Measurements from ENCODE around the gene NT5DC2.

Gene NT5DC2

GRCh38 chr3:52503788-52504424, 29.8 kb downstream of the NT5DC2 start:
- H3K27me3 ChIP-seq (replicated peaks) = no peaks in the 10 kb centered on the region
- DNase-seq = no peak
- no peak for TF ChIP-seq CTCF (IDR thresholded peaks at IDR 0.05; ENCODE audit: low read depth, low read length, missing control alignments)
- in situ Hi-C loops (cut with HindIII; ENCODE audit: low pct_ligation_motif_present, low sequenced_read_pairs) = no loop called here
- H3K27ac ChIP-seq = no peak overlapping the region
- no peak overlapping the region for H3K4me3 ChIP-seq (ENCODE audit: low read depth, low read length)
- H3K36me3 ChIP-seq (replicated peaks) = no peaks in the 10 kb centered on the region

- H3K36me3 ChIP-seq (replicated peaks) = no peaks in the 10 kb centered on the region
- H3K4me3 ChIP-seq (ENCODE audit: low read depth, low read length) = no peak overlapping the region
- TF ChIP-seq CTCF (IDR thresholded peaks at IDR 0.05; ENCODE audit: low read depth, low read length, missing control alignments) = no peak
- no peaks in the 10 kb centered on the region for H3K27me3 ChIP-seq (replicated peaks)
- in situ Hi-C loops (cut with HindIII; ENCODE audit: low pct_ligation_motif_present, low sequenced_read_pairs) = no loop called here
- no peak overlapping the region for H3K27ac ChIP-seq
- DNase-seq = no peak
Observed at GRCh38 chr3:52502808-52503350, 30.8 kb downstream of the NT5DC2 start.

- no peak for TF ChIP-seq CTCF (IDR thresholded peaks at IDR 0.05; ENCODE audit: low read depth, low read length, missing control alignments)
- no peaks in the 10 kb centered on the region for H3K27me3 ChIP-seq (replicated peaks)
- H3K36me3 ChIP-seq (replicated peaks) = no peaks in the 10 kb centered on the region
- no peak overlapping the region for H3K27ac ChIP-seq
- no peak for DNase-seq
- in situ Hi-C loops (cut with HindIII; ENCODE audit: low pct_ligation_motif_present, low sequenced_read_pairs) = no loop called here
- H3K4me3 ChIP-seq (ENCODE audit: low read depth, low read length) = no peak overlapping the region
Observed at GRCh38 chr3:52502001-52502400, 31.7 kb downstream of the NT5DC2 start.

GRCh38 chr3:52501046-52501445, 32.6 kb downstream of the NT5DC2 start:
- no peak for DNase-seq
- TF ChIP-seq CTCF (IDR thresholded peaks at IDR 0.05; ENCODE audit: low read depth, low read length, missing control alignments) = no peak
- no peaks in the 10 kb centered on the region for H3K36me3 ChIP-seq (replicated peaks)

DNA sequence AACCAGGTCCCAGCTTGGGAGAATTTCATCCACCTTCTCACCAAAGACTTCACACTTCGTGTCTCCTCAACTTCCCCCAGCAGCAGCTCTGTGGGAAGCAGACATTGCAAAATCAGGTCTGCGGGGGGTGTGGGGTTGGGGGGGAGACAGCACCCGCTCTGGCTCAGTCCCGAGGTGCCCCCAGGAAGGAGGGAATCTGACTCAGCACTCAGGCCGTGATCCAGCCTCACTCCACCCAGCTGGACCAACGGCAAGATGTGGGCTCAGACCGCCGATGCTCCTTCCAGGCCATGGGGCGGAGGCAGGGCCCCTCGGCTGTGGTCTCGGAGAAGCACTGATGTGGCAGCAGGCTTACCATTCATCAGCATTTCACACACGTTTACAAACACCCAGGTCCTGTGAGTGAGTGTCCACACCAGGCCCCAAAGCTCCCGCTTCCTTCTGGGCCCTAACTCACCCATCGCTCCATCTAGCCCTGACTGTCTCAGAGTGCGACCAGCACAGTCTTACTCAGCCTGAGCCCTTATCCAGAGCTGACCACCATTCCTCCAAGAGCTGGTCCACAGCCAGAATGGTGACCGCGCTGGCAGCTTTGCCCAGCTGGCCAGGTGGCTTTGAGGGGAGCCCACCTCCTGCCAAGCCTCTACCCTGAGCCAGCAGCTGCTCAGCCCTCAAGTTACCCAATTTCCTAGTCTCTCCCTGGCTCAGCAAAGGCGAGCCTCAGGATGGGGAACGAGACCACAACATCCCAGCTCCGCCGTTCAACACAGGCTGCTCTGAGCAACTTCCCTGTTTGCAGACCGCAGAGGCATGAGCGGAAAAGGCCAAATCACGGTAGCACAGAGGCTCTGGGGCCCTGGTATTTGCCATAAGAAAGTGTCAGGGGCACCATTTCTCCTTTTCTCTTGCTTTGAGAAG, 35.3 kb downstream of the NT5DC2 start:
- in situ Hi-C loops (cut with HindIII; ENCODE audit: low pct_ligation_motif_present, low sequenced_read_pairs) = no loop called here
- no peak overlapping the region for H3K27ac ChIP-seq
- H3K27me3 ChIP-seq (replicated peaks) = no peaks in the 10 kb centered on the region
- no peak for DNase-seq
- no peak for TF ChIP-seq CTCF (IDR thresholded peaks at IDR 0.05; ENCODE audit: low read depth, low read length, missing control alignments)
- no peak overlapping the region for H3K4me3 ChIP-seq (ENCODE audit: low read depth, low read length)
- no peaks in the 10 kb centered on the region for H3K36me3 ChIP-seq (replicated peaks)

More at GRCh38 chr3:52501046-52501445, 32.6 kb downstream of the NT5DC2 start:
- Histone ChIP-seq H3K27me3 (replicated peaks) (no peaks in the 10 kb centered on the region), H3K4me3 (ENCODE audit: low read depth, low read length) (no peak overlapping the region), H3K27ac (no peak overlapping the region)
- in situ Hi-C loops (cut with HindIII; ENCODE audit: low pct_ligation_motif_present, low sequenced_read_pairs) = no loop called here
